Mesothelial cell of epicardium (in vitro differentiated cells): Measurements from ENCODE around the gene LUZP1. TPM values are rescaled to one million over a fixed set of nuclear protein-coding genes. Genes with fewer than 3 reads are reported as not detected.

Source experiments
- DNase-seq, 2 experiments: peaks; one replicate each; pipeline ENCODE4 v3.0.0; 2021; ENCODE audit warnings: low spot score in 2 of 2; ENCODE audit not compliant: unreplicated experiment in 2 of 2
- H3K27ac Mint-ChIP-seq: 2 replicates; pipeline ENCODE4 v1.8.0; 2021; ENCODE audit warnings: mixed read lengths
- H3K27me3 Mint-ChIP-seq: 2 replicates; pipeline ENCODE4 v1.8.0; 2021; ENCODE audit warnings: low read depth, mixed read lengths
- H3K36me3 Mint-ChIP-seq: 2 replicates; pipeline ENCODE4 v1.8.0; 2021; ENCODE audit warnings: mixed read lengths
- H3K4me1 Mint-ChIP-seq: 2 replicates; pipeline ENCODE4 v1.8.0; 2021; ENCODE audit warnings: mixed read lengths
- H3K4me3 Mint-ChIP-seq: 2 replicates; pipeline ENCODE4 v1.8.0; 2021; ENCODE audit warnings: mild to moderate bottlenecking, moderate library complexity, mixed read lengths
- H3K9me3 Mint-ChIP-seq: 2 replicates; pipeline ENCODE4 v1.8.0; 2021; ENCODE audit warnings: mixed read lengths
- CTCF ChIP-seq: fragments of 200-600 bp; sonication (generic); IDR thresholded peaks from one replicate; pipeline ENCODE4 v1.5.0; 2021; ENCODE audit warnings: antibody characterized with exemption; ENCODE audit not compliant: unreplicated experiment
- total RNA-seq: library from RNA; stranded (reverse); gene quantifications from 3 replicates; pipeline ENCODE4 v1.2.1, GENCODE V29; 2021

The LUZP1 gene
- total RNA-seq, 1 donor from 2014 or later, result 67.6 TPM

- Mint-ChIP-seq H3K27me3 (no peaks in the 10 kb centered on the region), H3K36me3 (peaks cover 49% of the 10 kb centered on the region), H3K27ac (no peak overlapping the region), H3K9me3 (no peaks in the 10 kb centered on the region), H3K4me1 (no peaks in the 10 kb centered on the region), H3K4me3 (no peak overlapping the region)
- DNase-seq, result no peak
- TF ChIP-seq CTCF, result no peak
Measured at GRCh38 chr1:23084880-23085279, 83.8 kb downstream of the LUZP1 start.

DNA sequence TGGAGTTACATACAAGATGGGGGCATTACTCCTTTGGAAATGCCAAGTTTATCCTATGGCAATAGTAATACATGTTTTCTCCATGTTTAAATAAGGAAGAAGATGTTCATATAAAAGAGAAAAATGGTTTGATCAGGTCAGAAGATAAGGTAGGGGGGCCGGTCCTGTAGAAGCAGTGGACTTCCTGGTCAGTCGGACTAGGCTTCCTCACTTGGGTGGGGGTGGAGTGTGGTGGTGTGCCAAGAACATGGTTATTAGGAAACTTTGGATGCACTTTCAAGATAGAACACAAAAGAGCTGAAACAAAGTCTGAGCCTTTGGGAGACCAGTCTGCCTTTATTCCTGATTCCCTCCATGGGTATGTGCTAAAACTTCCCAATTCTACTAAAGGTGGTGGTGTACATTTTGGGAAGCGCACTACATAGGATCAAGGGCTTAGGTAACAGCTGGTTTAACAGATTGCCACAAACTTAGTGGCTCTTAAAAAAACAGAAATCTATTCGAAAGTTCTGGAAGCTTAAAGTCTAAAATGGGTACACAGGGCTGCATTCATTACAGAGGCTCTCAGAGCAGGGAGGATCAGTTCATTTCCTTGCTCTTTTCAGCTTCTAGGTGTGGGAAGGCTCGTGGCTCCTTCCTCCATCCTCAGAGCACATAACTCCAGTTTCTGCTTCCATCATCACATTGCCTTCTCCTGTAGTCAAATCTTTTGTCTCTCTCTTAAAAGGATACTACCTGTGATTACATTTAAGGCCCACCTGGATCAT lies 84.8 kb downstream of the LUZP1 start:
- no peaks in the 10 kb centered on the region for H3K9me3 Mint-ChIP-seq
- no peak for TF ChIP-seq CTCF
- no peaks in the 10 kb centered on the region for H3K27me3 Mint-ChIP-seq
- H3K27ac Mint-ChIP-seq, result peak overlapping the region; percentile 28
- H3K36me3 Mint-ChIP-seq, result peaks cover 54% of the 10 kb centered on the region
- peaks cover 4% of the 10 kb centered on the region for H3K4me1 Mint-ChIP-seq
- no peak overlapping the region for H3K4me3 Mint-ChIP-seq
- no peak for DNase-seq

GRCh38 chr1:23081376-23081775 lies 87.3 kb downstream of the LUZP1 start:
- Mint-ChIP-seq H3K36me3 (peaks cover 53% of the 10 kb centered on the region), H3K9me3 (no peaks in the 10 kb centered on the region), H3K4me3 (no peak overlapping the region), H3K27ac (no peak overlapping the region), H3K27me3 (no peaks in the 10 kb centered on the region), H3K4me1 (peaks cover 4% of the 10 kb centered on the region)
- TF ChIP-seq CTCF, result no peak
- no peak for DNase-seq

DNA sequence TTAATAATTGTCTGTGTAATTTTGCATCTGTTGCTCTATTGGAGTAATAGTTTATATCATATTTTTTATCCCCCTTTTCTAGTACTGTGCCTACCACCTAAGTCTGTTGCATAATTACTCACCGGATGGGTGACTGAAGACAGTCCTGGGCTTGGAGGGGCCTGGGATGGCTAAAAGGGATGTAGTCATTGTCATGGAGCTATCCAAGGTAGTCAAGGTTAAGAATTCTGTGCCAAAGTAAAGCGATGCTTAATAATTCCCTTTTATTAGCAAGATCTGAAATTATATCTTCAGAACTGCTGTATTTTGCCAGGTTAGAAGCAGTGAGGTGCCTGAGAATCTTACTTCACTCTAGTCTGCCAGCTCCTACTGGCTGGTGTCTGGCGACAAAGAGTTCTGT lies 87.8 kb downstream of the LUZP1 start:
- Mint-ChIP-seq H3K4me3 (no peak overlapping the region), H3K4me1 (peaks cover 4% of the 10 kb centered on the region), H3K27me3 (no peaks in the 10 kb centered on the region), H3K36me3 (peaks cover 52% of the 10 kb centered on the region), H3K9me3 (no peaks in the 10 kb centered on the region), H3K27ac (no peak overlapping the region)
- no peak for DNase-seq
- TF ChIP-seq CTCF, result no peak

DNA sequence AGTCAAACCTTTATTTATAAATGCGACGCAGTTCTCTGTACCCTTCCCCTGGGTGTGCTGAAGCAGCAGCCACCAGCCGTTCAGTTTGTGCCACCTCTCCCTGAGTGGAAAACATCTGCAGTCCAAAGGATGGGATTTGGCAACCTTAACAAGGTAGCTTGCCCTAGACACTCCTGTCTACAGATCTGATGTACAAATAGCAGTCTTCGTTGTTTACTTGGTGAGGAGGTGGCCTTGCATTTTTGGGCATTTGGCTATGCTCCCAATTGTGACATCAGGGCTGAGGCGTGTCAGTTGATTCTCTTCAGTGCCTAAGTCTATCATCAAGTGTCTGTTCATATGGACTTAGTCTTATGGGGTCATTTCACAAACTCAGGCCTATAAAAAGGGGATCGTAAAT lies 89.6 kb downstream of the LUZP1 start:
- TF ChIP-seq CTCF, result no peak
- no peak for DNase-seq
- H3K27ac Mint-ChIP-seq, result peak overlapping the region; percentile 39
- H3K9me3 Mint-ChIP-seq, result no peaks in the 10 kb centered on the region
- H3K4me3 Mint-ChIP-seq, result no peak overlapping the region
- peaks cover 4% of the 10 kb centered on the region for H3K4me1 Mint-ChIP-seq
- H3K36me3 Mint-ChIP-seq, result peaks cover 62% of the 10 kb centered on the region
- H3K27me3 Mint-ChIP-seq, result no peaks in the 10 kb centered on the region
